Measurements from ENCODE around the gene MTA3.

- TF ChIP-seq EZH2 (IDR thresholded peaks at IDR 0.05; ENCODE audit: borderline replicate concordance, low read depth, low read length, severe bottlenecking) (peak; percentile 67), JUN (IDR thresholded peaks at IDR 0.05; ENCODE audit: borderline replicate concordance, insufficient read depth, insufficient read length, low read depth) (no peak), MAX (IDR thresholded peaks at IDR 0.05; ENCODE audit: insufficient read depth, insufficient read length) (no peak), POLR2AphosphoS5 (IDR thresholded peaks at IDR 0.05; ENCODE audit: insufficient read depth, low read depth, low read length) (no peak), POLR2A (IDR thresholded peaks at IDR 0.05; ENCODE audit: low read depth, low read length) (no peak), MYC (IDR thresholded peaks at IDR 0.05; ENCODE audit: low read depth, low read length) (no peak), GATA2 (IDR thresholded peaks at IDR 0.05; ENCODE audit: insufficient read depth, insufficient read length, low read depth, low read length) (no peak), FOS (IDR thresholded peaks at IDR 0.05; ENCODE audit: borderline replicate concordance, insufficient read depth, low read length) (no peak)
- TF ChIP-seq, protein P1, sequence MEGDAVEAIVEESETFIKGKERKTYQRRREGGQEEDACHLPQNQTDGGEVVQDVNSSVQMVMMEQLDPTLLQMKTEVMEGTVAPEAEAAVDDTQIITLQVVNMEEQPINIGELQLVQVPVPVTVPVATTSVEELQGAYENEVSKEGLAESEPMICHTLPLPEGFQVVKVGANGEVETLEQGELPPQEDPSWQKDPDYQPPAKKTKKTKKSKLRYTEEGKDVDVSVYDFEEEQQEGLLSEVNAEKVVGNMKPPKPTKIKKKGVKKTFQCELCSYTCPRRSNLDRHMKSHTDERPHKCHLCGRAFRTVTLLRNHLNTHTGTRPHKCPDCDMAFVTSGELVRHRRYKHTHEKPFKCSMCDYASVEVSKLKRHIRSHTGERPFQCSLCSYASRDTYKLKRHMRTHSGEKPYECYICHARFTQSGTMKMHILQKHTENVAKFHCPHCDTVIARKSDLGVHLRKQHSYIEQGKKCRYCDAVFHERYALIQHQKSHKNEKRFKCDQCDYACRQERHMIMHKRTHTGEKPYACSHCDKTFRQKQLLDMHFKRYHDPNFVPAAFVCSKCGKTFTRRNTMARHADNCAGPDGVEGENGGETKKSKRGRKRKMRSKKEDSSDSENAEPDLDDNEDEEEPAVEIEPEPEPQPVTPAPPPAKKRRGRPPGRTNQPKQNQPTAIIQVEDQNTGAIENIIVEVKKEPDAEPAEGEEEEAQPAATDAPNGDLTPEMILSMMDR (IDR thresholded peaks at IDR 0.05; ENCODE audit: extremely low read depth in 1 of 2, insufficient read depth in 1 of 2, low read depth in 1 of 2, low read length in 2 of 2), result no peak
Measured at GRCh38 chr2:42793334-42794270, 225.2 kb downstream of the MTA3 start.

All from endothelial cell of umbilical vein (primary cell).